ENCODE data around the gene VRK3.
"Not testable (repeated sequence)": the region's sequence is repeated elsewhere in the genome, so short reads cannot be mapped to it uniquely, and the experiment has no call there.

VRK3 gene

GRCh38 chr19:49946415-49946814 is 78.8 kb downstream of the VRK3 start:
- no peak for TF ChIP-seq CTCF (IDR thresholded peaks at IDR 0.05; ENCODE audit: extremely low read depth, missing control alignments)
- no peak for DNase-seq (ENCODE audit: low spot score)

- DNase-seq (ENCODE audit: low spot score) = not testable (repeated sequence)
These were observed 80.6 kb downstream of the VRK3 start for GRCh38 chr19:49944567-49944966.

GRCh38 chr19:49940482-49940791 is 84.7 kb downstream of the VRK3 start:
- DNase-seq (ENCODE audit: low spot score) = no peak
- TF ChIP-seq CTCF (IDR thresholded peaks at IDR 0.05; ENCODE audit: extremely low read depth, missing control alignments) = no peak

GRCh38 chr19:49939721-49940481 is 85.3 kb downstream of the VRK3 start:
- no peak for DNase-seq (ENCODE audit: low spot score)
- TF ChIP-seq CTCF (IDR thresholded peaks at IDR 0.05; ENCODE audit: extremely low read depth, missing control alignments) = no peak

- no peak for TF ChIP-seq CTCF (IDR thresholded peaks at IDR 0.05; ENCODE audit: extremely low read depth, missing control alignments)
- no peak for DNase-seq (ENCODE audit: low spot score)
These were observed 86.5 kb downstream of the VRK3 start for GRCh38 chr19:49938662-49939061.

- DNase-seq (ENCODE audit: low spot score) = peak; percentile 74
- TF ChIP-seq CTCF (IDR thresholded peaks at IDR 0.05; ENCODE audit: extremely low read depth, missing control alignments) = peak; percentile 89
These were observed 87.3 kb downstream of the VRK3 start for GRCh38 chr19:49937750-49938381.

GRCh38 chr19:49936549-49936948 is 88.6 kb downstream of the VRK3 start:
- no peak for TF ChIP-seq CTCF (IDR thresholded peaks at IDR 0.05; ENCODE audit: extremely low read depth, missing control alignments)

GRCh38 chr19:49933643-49934042 is 91.5 kb downstream of the VRK3 start:
- no peak for DNase-seq (ENCODE audit: low spot score)
- TF ChIP-seq CTCF (IDR thresholded peaks at IDR 0.05; ENCODE audit: extremely low read depth, missing control alignments) = no peak

More at GRCh38 chr19:49936549-49936948, 88.6 kb downstream of the VRK3 start:
- DNase-seq (ENCODE audit: low spot score) = no peak
